ENCODE data around the gene TAF1. TPM values are rescaled to one million over a fixed set of nuclear protein-coding genes. Genes with fewer than 3 reads are reported as not detected.

TAF1 gene
- total and polyA plus RNA-seq, 2 of the 8 experiments (the other 6 are each of a cell fraction or from before 2014, with no cell fraction given), result 6.3 to 30.2 TPM

GRCh38 chrX:71365875-71366673 is at the start of gene TAF1 (continued):
- TF ChIP-seq SRF (IDR thresholded peaks at IDR 0.05; ENCODE audit: low read depth, low read length), result no peak
- no peak for TF ChIP-seq NANOG (IDR thresholded peaks at IDR 0.05; ENCODE audit: insufficient read depth, low read depth, low read length, poor library complexity, severe bottlenecking)
- TF ChIP-seq, protein P1, sequence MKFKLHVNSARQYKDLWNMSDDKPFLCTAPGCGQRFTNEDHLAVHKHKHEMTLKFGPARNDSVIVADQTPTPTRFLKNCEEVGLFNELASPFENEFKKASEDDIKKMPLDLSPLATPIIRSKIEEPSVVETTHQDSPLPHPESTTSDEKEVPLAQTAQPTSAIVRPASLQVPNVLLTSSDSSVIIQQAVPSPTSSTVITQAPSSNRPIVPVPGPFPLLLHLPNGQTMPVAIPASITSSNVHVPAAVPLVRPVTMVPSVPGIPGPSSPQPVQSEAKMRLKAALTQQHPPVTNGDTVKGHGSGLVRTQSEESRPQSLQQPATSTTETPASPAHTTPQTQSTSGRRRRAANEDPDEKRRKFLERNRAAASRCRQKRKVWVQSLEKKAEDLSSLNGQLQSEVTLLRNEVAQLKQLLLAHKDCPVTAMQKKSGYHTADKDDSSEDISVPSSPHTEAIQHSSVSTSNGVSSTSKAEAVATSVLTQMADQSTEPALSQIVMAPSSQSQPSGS (IDR thresholded peaks at IDR 0.05; ENCODE audit: low read length), result no peak
- TF ChIP-seq CHD2 (IDR thresholded peaks at IDR 0.05; ENCODE audit: low read length), result no peak
- TF ChIP-seq TAF1 (IDR thresholded peaks at IDR 0.05; ENCODE audit: low read depth, low read length), result peak; percentile 74
- TF ChIP-seq FOSL1 (IDR thresholded peaks at IDR 0.05; ENCODE audit: insufficient read depth, low read depth, low read length), result no peak
- no peak for TF ChIP-seq NRF1 (IDR thresholded peaks at IDR 0.05; ENCODE audit: low read depth, low read length)
- TF ChIP-seq SAP30 (IDR thresholded peaks at IDR 0.05; ENCODE audit: insufficient read depth, insufficient replicate concordance, low read length), result no peak
- no peak for TF ChIP-seq ZNF274 (IDR thresholded peaks at IDR 0.05; ENCODE audit: borderline replicate concordance, extremely low read depth, low read length)
- peak; percentile 79 for TF ChIP-seq POLR2AphosphoS5 (IDR thresholded peaks at IDR 0.05; ENCODE audit: low read depth, low read length)
- peak; percentile 84 for TF ChIP-seq YY1 (IDR thresholded peaks at IDR 0.05; ENCODE audit: low read depth, low read length)
- TF ChIP-seq SP1 (IDR thresholded peaks at IDR 0.05; ENCODE audit: low read depth, low read length), result 0 out of 2 replicates have a peak, but pooled peaks have one; percentile 43
- TF ChIP-seq CHD1 (IDR thresholded peaks at IDR 0.05; ENCODE audit: low read depth, low read length), result no peak
- TF ChIP-seq SP4 (IDR thresholded peaks at IDR 0.05; ENCODE audit: low read length), result no peak
- TF ChIP-seq GTF2F1 (IDR thresholded peaks at IDR 0.05; ENCODE audit: borderline replicate concordance, low read depth, low read length), result no peak
- TF ChIP-seq MAX (IDR thresholded peaks at IDR 0.05), result peak; percentile 51
- peak; percentile 80 for TF ChIP-seq USF2 (IDR thresholded peaks at IDR 0.05; ENCODE audit: low read length)

Data from H1 (cell line).